Activated naive CD8-positive, alpha-beta T cell treated with anti-CD3 and anti-CD28 coated beads, Interleukin-2, amount 50 U/mL, for 16 hours (primary cell): Measurements from ENCODE around the gene KIZ.
A peak's percentile ranks its signal among the peaks of the same experiment; 100 is the strongest.

Source experiments
- DNase-seq: peaks from one replicate; pipeline ENCODE4 v3.0.0-alpha.2; 2020; ENCODE audit warnings: low read depth, low spot score

Gene KIZ

DNA sequence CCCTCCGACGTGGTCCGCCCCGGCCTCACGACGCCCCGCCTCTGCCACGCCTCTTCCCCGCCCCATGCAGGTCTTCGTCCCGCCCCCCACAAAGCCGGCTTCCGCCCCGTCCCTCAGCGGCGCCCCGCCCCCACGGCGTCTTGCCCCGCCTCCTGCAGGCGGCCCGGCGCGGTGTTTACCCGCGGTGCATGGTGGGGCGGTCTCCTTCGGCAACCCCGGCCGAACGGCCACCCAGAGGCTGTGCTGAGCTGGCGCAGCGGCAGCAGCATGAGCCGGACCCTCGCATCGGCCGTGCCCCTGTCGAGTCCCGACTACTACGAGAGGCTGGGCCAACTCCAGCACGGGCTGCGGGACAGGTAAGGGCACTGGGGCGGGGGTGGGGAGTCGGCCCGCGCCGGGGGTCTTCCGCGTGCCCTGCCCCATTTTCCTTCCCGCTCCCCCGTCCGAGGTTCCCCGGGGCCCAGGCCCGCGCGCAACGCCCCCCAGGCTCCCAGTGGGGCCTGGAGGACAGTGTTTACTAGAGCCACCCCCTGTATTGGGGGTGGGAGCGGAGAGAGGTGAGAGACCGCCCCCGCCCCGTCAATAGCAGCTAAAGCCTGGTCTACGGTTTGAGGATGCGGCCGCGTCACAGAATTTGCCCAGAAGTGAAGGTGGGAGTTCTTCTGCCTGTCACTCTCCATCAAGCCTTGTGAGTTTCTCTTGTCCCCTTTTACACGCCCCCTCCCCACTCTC is at the start of gene KIZ:
TSS of gene KIZ (plus strand) at position 234 of the 732 bp plus-strand sequence. CDS start at position 268, 34 bp downstream.
- peak; percentile 96 for DNase-seq

DNA sequence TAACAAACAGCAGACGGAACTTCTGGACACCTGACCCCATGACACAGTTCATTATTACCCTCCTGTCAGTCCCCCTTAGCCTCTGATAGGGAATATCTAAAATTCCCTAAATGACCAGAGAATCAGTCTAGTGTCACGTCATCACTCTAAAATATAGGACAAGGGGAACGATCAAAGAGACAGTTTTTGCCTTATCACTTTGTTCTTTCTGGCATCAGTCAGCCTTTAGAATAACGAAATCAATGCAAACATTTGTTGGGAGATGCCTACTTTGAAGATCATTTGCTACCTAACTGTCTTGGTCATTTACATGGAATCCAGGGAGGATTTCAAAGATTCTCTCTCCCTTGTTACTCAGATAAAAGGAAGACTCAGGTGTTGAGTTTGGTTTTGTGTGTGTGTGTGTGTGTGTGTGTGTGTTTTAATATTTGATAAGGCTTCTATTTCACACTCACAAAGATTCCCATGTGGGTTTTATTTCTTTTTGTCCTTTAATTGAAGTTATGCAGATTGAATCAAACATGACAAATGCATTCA is 48.0 kb upstream of the KIZ start:
- DNase-seq: no peak

DNA sequence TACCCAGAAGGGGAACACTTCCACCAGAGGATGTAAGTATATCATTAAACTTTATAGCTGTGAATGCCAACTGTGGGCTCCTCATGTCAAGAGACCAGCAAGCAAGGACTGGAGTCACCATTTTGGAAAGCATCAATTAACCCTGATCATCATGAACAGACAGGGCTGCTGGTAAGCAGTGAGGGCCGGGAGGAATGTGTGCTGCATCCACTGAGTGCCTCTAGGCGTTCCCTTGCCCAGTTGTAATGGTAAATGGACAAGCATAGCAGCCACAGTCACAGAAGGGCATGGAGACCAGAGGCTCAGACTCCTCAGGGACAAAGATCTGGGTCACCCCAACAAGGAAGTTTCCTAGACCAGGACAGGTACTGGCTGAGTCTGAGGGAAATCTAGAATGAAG is 43.3 kb upstream of the KIZ start:
- DNase-seq: no peak

DNA sequence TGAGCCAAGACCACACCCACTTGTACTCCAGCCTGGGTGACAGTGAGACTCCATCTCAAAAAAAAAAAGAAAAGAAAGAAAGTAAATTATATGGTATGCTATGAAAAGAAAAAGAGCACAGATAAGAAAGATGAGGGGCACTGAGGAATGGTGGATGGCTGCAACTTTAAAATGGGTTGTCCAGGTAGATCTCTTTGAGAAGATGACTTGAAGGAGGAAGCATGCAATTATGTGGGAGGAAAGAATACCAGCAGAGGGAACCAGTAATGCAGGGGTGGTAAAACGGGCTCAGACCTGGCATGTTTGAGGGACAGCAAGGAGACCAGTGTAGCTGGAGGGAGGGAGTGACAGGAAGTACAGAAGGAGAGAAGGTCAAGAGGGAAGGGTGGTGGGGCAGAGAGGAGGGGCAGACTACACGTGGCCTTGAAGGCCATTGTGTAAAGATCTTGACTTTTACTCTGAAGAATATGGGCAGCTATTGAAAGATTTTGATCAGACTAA is 42.0 kb upstream of the KIZ start:
- no peak for DNase-seq

- no peak for DNase-seq
Observed at GRCh38 chr20:21087862-21088540, 37.9 kb upstream of the KIZ start.

DNA sequence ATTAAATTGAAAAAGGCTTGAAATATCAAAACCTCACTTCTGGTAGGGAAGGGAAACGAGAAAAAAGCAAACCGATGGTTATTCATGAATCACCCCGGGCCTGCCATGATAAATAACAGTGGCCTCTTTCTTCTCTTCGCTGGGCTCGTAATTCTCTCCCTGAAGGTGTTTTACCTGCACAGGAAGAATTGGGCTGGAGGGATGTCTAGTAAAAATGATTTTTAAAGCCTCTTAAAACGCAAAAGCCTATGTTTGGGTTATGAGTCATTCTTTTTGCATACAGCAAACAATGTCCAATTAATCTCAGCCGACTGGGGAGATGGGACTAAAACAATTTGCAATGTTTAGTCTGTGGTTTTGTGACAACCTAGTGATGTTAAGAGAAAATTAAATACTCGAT is 36.5 kb upstream of the KIZ start:
- DNase-seq: no peak

- no peak for DNase-seq
Observed at GRCh38 chr20:21090111-21090618, 35.7 kb upstream of the KIZ start.

DNA sequence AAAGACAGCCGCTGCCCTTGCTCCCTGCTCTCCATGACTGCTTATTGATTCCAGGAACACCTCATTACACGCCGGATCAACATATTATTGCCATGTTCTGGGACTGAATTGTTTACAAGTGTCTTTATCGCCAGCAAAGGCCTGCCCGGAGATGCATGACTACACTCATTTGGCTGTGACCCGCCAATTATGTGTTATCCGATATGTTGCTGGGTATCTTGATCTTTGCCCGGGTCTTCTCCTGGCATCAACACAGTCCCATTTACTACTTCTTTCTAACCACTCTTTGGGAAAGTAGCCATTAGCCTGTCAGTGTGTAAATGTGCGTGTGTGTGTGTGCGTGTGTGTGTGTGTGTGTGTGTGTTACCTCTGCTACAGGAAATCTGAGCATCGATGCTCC is 35.2 kb upstream of the KIZ start:
- DNase-seq: no peak

DNA sequence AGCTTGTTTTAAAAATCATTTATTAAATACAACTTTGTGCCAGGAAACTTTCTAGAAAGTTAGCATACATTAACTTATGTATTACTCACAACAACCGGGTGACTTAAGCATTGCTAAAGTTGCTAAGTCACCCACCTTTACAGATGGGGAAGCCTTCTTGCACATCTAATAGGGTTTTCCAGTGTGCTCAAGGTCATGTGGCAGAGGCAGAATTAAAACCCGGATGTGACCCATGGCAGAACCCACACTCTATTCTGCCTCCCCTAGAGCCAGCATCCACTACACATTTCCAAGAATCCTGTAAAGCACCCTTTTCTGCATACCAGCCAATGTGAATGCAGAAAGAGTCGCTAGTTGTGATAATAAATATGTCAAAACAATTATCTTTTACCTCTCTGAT is 33.1 kb upstream of the KIZ start:
- DNase-seq: no peak

- no peak for DNase-seq
Observed at GRCh38 chr20:21096321-21097043, 29.4 kb upstream of the KIZ start.

GRCh38 chr20:21099751-21100577 is 25.9 kb upstream of the KIZ start:
- no peak for DNase-seq

- DNase-seq: no peak
Observed at GRCh38 chr20:21100578-21101452, 25.1 kb upstream of the KIZ start.

GRCh38 chr20:21101453-21101931 is 24.4 kb upstream of the KIZ start:
- no peak for DNase-seq

DNA sequence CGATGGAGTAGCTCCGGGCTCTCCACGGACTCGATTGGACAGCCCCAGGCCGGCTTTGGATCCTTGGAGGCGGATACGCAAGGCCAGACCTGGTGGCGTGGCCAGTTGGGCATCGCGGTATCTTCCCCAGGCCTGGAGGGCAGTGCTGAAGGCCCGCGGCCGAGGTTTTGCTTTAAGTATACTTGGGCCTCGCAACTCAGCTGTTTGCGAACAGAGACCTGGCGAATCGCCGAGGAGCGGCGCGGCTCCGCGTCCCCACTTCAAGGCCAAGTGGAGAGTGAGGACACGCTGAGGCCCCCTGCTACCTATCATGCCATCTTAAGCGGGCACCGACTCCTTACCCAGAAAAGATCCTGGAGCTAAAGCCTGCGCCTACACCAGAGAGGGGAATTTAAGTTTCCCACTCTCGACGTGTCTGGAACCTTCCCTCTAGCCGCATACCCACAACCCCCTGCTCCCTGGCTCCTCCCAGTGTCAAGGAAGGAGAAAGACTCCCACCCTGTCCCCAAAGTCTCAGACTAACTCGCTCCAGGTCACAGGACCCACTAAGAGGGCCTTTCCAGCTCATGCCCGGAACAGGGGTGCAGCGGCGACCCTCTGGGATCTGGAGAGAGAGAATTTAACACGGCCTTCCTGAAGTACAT is 23.8 kb upstream of the KIZ start:
- DNase-seq: no peak

- no peak for DNase-seq
Observed at GRCh38 chr20:21102603-21103311, 23.1 kb upstream of the KIZ start.

DNA sequence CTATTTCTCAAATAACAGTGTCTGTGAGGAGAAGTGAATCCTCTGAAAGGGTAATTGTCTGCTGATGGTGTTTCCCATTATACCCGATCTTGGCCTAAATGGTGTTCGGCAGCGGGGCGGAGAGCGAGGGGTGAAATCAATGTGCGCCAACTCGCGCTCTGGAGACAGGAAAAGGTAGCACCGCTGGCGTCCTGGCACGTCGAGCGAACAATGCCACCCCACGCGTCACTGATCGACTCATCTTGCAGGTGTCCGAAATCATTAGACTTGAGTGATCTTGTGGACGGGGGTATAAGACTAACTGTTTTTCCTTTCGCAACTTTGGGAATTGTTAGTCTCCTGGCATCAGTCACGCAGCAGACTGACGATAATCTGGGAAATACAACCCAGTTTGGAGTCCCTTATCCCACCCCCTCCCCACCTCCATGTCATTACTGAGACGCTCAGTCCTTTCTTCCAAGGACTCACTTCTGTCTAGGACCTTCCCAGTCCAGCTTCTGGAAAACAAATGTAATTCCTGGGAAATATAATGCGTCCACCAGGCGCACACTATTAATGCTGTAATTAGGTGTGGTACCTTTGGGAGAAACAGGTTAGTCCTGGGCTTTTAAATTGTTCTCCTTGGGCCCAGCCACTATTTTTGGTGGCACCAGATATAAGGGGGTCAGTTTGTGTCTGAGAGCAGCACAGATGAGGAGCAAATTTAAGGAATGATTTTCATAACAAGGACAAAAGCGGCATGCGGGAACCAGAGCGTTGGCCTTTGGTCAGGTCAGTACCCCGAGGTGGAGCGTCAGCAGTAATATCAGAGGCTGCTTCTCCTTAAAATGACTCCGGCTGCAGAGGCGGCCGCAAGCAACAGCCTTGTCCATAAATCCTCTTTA is 22.1 kb upstream of the KIZ start:
- DNase-seq: no peak

DNA sequence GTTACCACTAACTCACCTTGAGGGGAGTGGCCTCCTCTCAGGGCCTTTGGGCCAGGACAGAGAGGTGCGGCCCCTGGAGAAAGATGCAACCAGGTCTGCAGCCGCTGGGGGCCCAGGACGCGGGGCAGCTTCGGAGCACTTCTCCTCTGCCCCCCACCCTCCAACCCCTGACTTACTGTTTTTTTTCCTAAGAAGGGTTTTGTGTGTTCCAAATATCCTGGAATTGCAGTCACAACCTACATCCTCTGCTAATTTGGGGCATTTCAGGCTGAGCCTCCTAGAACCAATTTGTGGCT is 21.5 kb upstream of the KIZ start:
- no peak for DNase-seq

DNA sequence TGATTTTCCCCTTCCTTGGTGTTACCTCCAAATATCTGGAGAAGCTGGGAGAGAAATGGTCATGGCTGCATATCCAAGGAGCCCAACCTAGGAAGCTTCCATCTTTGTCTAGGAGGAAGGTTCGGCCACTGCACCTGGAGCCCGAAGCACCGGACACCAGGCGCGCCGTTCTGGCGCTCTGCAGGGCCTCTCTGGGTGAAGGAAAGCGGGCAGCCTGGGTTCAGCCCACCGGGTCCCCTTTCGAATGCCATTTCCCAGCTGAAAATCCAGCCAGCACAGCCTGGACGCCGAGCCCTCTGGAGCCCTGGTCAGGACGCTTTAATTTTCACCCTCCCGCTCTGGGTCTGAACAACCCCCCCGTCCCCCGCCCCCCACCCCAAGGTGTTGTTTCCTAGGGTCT is 21.0 kb upstream of the KIZ start:
- DNase-seq: no peak
